Cardiac muscle cell (in vitro differentiated cells and primary cell): ENCODE results near the gene MKRN1. TPM values are rescaled to one million over a fixed set of nuclear protein-coding genes. Genes with fewer than 3 reads are reported as not detected.
A peak's percentile ranks its signal among the peaks of the same experiment; 100 is the strongest.
"Not testable (repeated sequence)": the region's sequence is repeated elsewhere in the genome, so short reads cannot be mapped to it uniquely, and the experiment has no call there.

Experiments used
- DNase-seq, 2 donors: peaks; one replicate each; pipeline versions ENCODE4 v3.0.0 to v3.0.0-alpha.2; 2010 to 2017; ENCODE audit warnings: low read depth in 1 of 2, low spot score in 1 of 2
- H3K27ac ChIP-seq: fragments of 200-600 bp; sonication (generic); 2 replicates; pipeline ENCODE4 v1.5.1; 2016
- H3K27me3 ChIP-seq: fragments of 200-600 bp; sonication (generic); 2 replicates; pipeline ENCODE4 v1.6.0; 2016; ENCODE audit warnings: control low read depth
- H3K36me3 ChIP-seq: fragments of 200-600 bp; sonication (generic); 2 replicates; pipeline ENCODE4 v1.5.1; 2016; ENCODE audit warnings: control low read depth
- H3K4me1 ChIP-seq: fragments of 200-600 bp; sonication (generic); 2 replicates; pipeline ENCODE4 v1.8.1; 2017; ENCODE audit warnings: low read depth, mild to moderate bottlenecking, mixed run types
- H3K4me3 ChIP-seq: fragments of 200-600 bp; sonication (generic); 2 replicates; pipeline ENCODE4 v1.5.1; 2016; ENCODE audit warnings: mild to moderate bottlenecking
- H3K9me3 ChIP-seq: fragments of 200-600 bp; sonication (generic); 2 replicates; pipeline ENCODE4 v1.5.1; 2017; ENCODE audit warnings: low read depth, mild to moderate bottlenecking, control low read depth
- polyA plus RNA-seq: library from polyadenylated mRNA; unstranded; fragments of >200 nt; fragmentation: Nextera tagmentation; extraction: Ambion mirVana; gene quantifications from 2 replicates; pipeline ENCODE4 v1.2.1, GENCODE V29; 2016
- total RNA-seq: library from RNA; depleted of rRNA; stranded (reverse); fragments of >200 nt; gene quantifications from 2 replicates; pipeline ENCODE4 v1.2.3, GENCODE V29; 2016
- TF ChIP-seq, protein P1 (sequence below): IDR thresholded peaks from 2 replicates; pipeline ENCODE4 v1.5.1; 2012; ENCODE audit warnings: low read depth, mild to moderate bottlenecking, low read length

The MKRN1 gene
- total and polyA plus RNA-seq, 2 experiments from 2014 or later, result 156 to 247 TPM

DNA sequence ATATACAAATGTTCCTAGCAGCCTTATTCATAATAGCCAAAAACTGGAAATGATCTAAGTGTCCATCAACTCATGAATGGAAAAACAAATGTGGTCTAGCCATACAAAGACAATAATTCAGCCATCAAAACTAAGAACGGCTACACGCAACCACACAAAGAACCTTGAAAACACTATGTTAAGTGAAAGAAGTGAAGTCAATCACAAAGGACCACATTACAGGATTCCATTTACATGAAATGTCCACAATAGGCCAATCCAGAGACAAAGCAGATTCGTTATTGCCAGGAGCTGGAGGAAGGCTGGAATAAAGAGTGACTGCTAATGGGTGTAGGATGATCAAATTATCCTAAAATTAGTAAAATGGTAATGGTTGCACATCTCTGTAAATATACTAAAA, 21.1 kb downstream of the MKRN1 start:
- TF ChIP-seq, protein P1, sequence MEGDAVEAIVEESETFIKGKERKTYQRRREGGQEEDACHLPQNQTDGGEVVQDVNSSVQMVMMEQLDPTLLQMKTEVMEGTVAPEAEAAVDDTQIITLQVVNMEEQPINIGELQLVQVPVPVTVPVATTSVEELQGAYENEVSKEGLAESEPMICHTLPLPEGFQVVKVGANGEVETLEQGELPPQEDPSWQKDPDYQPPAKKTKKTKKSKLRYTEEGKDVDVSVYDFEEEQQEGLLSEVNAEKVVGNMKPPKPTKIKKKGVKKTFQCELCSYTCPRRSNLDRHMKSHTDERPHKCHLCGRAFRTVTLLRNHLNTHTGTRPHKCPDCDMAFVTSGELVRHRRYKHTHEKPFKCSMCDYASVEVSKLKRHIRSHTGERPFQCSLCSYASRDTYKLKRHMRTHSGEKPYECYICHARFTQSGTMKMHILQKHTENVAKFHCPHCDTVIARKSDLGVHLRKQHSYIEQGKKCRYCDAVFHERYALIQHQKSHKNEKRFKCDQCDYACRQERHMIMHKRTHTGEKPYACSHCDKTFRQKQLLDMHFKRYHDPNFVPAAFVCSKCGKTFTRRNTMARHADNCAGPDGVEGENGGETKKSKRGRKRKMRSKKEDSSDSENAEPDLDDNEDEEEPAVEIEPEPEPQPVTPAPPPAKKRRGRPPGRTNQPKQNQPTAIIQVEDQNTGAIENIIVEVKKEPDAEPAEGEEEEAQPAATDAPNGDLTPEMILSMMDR, result no peak
- no peak for DNase-seq
- H3K36me3 ChIP-seq, result peaks cover 56% of the 10 kb centered on the region
- no peaks in the 10 kb centered on the region for H3K4me1 ChIP-seq
- H3K4me3 ChIP-seq, result no peak overlapping the region
- H3K27me3 ChIP-seq, result no peaks in the 10 kb centered on the region
- H3K9me3 ChIP-seq, result no peaks in the 10 kb centered on the region
- no peak overlapping the region for H3K27ac ChIP-seq

DNA sequence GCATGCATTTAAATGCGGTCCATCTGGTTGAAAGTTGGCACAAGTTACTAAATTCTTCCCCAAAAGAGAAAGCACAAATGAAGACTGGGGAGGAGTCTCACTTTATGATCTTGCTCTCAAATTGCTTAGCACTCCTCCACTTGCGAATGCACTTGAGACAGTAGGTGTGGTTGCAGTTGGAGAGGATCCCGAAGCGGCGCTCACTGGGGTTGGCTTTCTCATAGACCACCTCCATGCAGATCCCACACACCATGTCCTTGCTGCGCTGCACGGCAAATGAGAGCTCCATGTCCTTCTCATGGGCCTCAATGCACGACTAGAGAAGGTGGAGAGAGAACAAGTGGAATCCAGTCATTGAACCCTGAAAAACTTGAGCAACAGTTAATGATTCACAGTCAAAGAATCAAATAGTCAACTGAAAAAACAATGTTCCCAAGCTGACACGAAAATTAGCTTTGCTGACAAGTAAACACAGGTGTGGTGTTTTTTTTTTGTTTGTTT, 22.7 kb downstream of the MKRN1 start:
- H3K9me3 ChIP-seq, result no peaks in the 10 kb centered on the region
- no peak overlapping the region for H3K27ac ChIP-seq
- DNase-seq, result no peak
- TF ChIP-seq, protein P1, result no peak
- H3K36me3 ChIP-seq, result peaks cover 53% of the 10 kb centered on the region
- no peak overlapping the region for H3K4me3 ChIP-seq
- H3K27me3 ChIP-seq, result no peaks in the 10 kb centered on the region
- H3K4me1 ChIP-seq, result no peaks in the 10 kb centered on the region

DNA sequence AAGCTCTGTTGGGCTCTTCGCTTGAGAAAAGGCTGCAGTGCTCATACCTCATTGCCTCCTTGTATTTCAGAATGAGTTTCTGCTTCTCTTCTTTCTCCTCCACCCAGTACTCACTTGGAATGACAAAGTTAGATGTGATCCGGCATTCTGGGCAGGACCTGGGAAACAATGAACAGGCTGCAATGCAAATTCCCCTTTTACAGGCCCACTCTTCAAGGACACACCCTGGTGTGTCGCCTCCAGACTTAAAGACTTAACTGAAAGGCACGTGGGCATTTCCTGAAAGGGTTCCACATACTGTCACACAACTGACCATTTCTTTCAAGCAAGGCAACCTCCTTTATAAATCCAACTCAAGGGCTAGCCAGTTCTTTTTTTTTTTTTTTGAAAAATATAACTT, 23.6 kb downstream of the MKRN1 start:
- H3K9me3 ChIP-seq, result no peaks in the 10 kb centered on the region
- TF ChIP-seq, protein P1, result no peak
- DNase-seq, result no peak
- peaks cover 50% of the 10 kb centered on the region for H3K36me3 ChIP-seq
- H3K4me1 ChIP-seq, result no peaks in the 10 kb centered on the region
- no peak overlapping the region for H3K27ac ChIP-seq
- no peaks in the 10 kb centered on the region for H3K27me3 ChIP-seq
- H3K4me3 ChIP-seq, result no peak overlapping the region

DNA sequence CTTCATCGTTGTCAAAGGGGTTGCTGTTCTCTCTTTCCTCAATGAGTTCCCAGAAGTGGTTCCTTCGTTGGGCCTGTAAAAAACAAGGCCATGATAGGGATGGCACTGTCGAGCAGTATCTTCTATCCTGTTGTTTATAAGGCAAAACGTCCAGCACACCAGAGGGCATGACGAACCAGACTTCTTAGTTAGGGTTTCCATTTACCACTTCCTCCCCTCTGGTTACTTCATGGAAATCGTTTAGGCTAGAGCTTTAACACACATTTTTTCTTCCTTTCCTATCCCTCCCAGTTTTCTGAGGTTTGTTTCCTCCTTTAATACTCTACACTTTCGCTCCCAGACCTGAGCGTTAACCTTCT, 24.7 kb downstream of the MKRN1 start:
- H3K9me3 ChIP-seq, result no peaks in the 10 kb centered on the region
- no peaks in the 10 kb centered on the region for H3K4me1 ChIP-seq
- TF ChIP-seq, protein P1, result no peak
- DNase-seq, result no peak
- H3K4me3 ChIP-seq, result no peak overlapping the region
- H3K27me3 ChIP-seq, result no peaks in the 10 kb centered on the region
- peaks cover 44% of the 10 kb centered on the region for H3K36me3 ChIP-seq
- no peak overlapping the region for H3K27ac ChIP-seq

DNA sequence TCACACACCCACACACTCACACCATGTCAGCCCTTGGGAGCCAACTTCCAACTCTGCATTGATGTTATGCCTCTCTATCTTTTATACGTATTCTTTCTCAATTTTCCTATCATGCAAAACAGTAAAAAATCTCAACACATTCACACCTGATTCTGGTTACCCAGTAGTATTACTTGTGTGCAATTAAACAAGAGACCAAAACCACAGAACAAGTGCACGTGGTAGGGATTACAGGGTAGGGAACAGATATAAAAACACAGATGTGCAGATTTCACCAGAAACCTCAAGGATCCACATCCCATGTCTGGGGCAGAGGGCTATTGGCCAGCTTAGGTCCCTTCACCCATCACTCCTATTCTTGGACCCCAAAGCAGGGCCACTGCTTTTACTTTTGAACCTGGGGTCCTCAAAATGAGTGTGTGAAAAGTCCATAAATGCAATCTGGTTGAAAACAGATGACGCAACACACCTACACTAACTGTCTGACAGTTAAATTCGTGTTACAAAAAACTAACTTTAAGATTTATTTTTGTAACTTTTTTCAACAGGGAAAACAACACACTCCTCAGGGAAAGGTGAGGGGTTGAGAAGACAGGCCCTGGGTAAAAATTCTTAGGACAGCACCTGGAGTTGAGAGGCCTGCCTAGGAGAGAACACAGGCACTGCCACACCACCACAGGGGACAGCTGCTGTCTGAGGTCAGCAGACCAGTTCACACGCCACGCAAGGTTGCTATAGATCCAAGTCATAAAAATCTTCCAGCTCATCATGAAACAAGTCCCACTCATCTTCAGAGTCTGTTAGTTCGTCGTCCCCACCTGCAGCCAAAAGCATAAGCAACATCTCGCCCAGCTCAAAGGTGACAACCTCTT, 25.3 kb downstream of the MKRN1 start:
- H3K4me3 ChIP-seq, H3K27ac ChIP-seq, DNase-seq, H3K9me3 ChIP-seq, H3K4me1 ChIP-seq, H3K27me3 ChIP-seq: not testable (repeated sequence)
- H3K36me3 ChIP-seq, result peaks cover 38% of the 10 kb centered on the region

DNA sequence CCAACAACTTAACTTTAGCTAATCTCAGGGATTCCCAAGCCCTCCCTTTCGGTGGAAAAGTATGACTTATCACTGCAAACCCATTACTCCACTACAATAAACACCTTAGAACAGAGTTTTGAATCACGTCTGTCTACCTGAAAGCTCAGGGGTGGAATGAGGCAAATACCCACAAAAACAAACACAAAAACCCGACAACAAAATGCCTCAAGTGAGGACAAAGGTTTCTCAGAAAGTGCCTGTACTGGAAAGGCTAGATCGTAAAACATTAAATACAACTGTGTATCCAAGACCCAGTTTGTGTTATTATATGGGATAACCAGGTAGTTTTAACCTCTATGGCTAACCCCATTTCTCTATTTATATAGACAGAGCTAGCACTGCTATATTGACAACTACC, 26.0 kb downstream of the MKRN1 start:
- Histone ChIP-seq H3K9me3 (no peaks in the 10 kb centered on the region), H3K36me3 (peaks cover 36% of the 10 kb centered on the region), H3K27ac (peak overlapping the region; percentile 7), H3K27me3 (no peaks in the 10 kb centered on the region), H3K4me3 (no peak overlapping the region), H3K4me1 (no peaks in the 10 kb centered on the region)
- TF ChIP-seq, protein P1, result no peak
- DNase-seq, result no peak
